Neural progenitor cell (in vitro differentiated cells): ENCODE measurements around the gene CUEDC1.

ENCODE experiments used
- CTCF ChIP-seq: fragments of 200-600 bp; sonication (generic); IDR thresholded peaks from 2 replicates; pipeline ENCODE4 v1.5.1; 2017; ENCODE audit warnings: antibody characterized with exemption, mild to moderate bottlenecking
- EZH2 ChIP-seq: fragments of 200-600 bp; sonication (generic); IDR thresholded peaks from 2 replicates; pipeline ENCODE4 v1.6.1; 2017; ENCODE audit warnings: antibody characterized with exemption, mild to moderate bottlenecking, moderate library complexity
- EZH2phosphoT487 ChIP-seq: fragments of 200-600 bp; sonication (generic); IDR thresholded peaks from 2 replicates; pipeline ENCODE4 v1.6.1; 2017; ENCODE audit warnings: antibody characterized with exemption

- TF ChIP-seq CTCF (no peak), EZH2 (no peak), EZH2phosphoT487 (no peak)
These were observed 66.6 kb downstream of the CUEDC1 start for GRCh38 chr17:57888311-57889216.
